NCI-H1092 (cell line): ENCODE data around the gene PPP6R1.

Source experiments
- DNase-seq: peaks from one replicate; lab custom pipeline; 2025; lab: John Stamatoyannopoulos, UW

The PPP6R1 gene

GRCh38 chr19:55259540-55260210, 858 bp upstream of the PPP6R1 start:
- DNase-seq, result no peak

DNA sequence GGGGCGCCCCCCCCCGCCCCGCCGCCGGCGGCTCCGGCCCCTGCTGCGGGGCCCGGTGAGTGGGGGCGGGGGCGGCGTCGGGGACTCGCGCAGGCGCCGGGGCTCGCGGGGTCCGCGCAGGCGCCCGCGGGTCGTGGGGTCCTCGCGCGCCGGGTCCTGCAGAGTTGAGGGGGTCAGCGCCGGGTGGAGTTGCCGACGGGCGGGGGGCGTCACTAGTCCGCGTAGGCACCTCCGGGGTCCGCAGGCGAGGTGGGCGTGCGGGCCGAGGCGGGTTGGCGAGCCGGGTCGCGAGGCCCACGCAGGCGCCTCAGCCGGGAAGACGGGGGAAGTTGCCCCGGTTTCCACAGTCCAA, 365 bp downstream of the PPP6R1 start:
- DNase-seq, result no peak

DNA sequence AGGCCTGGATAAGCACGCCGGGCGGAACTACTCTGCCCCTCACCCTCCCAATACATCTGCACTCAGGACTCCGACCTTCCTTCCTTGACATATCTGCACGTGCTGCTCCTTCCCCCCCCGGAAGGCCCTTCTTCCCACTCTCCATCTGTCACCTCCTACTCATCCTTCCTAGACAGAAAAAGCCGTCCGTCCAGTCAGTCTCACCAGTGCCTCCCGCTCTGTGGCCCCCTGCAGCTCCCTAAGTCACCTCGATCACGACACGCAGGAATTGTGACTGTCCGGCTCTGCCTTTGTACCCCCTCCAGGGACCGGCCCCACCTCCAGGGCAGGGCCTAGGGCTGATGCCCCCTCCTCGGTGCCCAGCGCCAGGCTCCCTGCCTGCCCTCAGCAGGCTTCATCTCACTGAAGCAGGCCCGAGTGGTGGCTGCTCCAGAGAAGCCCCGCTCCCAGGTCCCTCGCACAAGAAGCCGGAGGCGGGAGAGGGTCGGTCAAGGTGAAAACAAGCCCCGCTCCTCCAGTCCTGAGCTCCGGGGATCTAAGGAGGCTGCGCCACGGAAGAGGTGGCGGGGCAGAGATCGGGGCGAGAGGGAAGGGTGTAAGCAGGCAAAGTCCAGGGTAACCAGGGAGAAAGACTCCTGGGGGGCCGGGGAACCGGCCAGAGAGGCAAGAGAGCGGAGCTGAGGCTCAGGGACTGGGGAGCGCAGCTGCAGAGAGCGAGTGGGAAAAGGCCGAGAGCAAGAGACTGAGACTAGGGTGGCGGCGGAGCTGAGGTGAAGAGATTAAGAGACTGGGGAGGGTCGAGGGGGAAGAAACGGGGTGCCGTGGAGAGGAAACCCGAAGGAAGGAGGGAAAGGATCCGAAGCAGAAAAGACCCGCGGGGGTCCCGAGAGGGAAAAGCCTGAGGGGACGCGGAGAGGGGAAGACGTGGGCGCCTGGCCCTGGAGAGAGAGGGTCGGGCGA, 1.1 kb downstream of the PPP6R1 start:
- no peak for DNase-seq

DNA sequence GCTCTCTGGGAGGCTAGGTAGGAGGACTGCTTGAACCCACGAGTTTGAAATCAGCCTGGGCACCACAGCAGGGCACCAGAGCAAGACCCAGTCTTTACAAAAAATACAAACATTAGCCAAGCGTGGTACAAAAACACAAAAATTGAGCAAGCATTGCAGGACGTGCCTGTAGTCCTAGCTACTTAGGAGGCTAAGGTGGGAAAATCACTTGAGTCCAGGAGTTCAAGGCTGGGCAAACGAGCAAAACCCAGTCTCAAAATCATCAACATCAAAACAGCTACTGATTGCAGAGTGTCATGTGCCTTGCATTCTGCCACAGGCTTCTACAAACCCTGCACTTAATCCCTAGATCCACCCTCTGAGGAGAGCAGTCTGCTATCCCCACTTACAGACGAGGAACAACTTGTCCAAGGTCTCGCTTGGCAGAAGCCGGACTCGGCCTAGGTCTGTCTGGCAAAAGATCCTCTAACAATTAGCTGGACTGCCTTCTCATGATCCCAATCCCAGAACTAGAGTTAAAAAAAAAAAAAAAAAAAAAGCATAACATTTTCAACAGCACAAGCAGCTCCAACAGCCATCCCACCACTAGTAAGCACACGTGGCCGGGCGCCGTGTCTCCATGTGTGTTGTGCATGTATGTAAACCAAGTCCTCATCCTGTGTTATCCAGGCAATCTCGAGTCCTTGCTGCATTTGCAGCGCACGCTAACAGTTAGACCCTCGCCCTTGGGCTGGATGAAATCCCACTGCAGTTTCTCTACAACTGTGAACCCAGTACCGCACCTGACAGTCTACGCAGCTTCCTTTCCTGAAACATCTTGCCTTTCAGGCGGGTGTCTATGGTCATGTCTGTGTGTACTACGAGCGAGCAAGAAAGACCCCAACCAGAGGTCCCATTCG, 2.0 kb downstream of the PPP6R1 start:
- DNase-seq, result no peak

DNA sequence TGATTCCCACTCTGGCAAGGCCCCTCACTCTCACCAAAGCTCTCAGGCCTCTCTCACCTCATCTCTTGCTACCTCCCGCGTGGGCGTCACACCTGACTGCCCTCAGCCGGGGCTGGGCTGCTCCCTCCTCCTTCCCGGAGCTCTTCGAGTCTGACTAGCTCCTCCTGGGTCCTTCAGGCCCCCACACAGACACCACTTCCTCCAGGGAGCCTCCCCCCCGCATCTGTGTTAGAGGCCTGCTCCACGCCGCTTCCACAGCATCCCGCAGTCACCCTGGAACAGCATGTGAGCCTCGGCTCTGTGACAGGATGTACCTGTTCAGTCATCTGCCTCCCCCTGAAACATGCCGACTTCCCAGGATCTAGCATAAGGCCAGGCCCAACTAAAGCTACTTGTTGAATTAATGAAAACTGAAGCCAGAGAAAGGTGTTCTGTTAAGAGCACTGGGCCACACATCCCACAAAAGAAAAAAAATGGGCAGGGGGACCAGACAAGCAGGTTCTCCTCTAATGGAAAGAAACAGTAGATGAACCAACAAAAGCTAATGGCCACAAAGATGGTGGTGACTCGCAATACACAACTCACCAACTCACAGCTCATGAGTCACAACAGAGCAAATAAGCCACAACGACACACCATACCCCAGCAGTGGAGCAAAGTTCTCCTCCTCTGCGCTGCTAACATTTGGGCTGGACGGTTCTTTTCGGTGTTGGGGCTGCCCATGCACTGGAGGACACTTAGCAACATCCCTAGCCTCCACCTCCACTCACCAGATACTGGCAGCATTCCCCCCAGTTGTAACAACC, 3.0 kb downstream of the PPP6R1 start:
- no peak for DNase-seq

- DNase-seq, result no peak
Measured at GRCh38 chr19:55254625-55254977, 4.2 kb downstream of the PPP6R1 start.

DNA sequence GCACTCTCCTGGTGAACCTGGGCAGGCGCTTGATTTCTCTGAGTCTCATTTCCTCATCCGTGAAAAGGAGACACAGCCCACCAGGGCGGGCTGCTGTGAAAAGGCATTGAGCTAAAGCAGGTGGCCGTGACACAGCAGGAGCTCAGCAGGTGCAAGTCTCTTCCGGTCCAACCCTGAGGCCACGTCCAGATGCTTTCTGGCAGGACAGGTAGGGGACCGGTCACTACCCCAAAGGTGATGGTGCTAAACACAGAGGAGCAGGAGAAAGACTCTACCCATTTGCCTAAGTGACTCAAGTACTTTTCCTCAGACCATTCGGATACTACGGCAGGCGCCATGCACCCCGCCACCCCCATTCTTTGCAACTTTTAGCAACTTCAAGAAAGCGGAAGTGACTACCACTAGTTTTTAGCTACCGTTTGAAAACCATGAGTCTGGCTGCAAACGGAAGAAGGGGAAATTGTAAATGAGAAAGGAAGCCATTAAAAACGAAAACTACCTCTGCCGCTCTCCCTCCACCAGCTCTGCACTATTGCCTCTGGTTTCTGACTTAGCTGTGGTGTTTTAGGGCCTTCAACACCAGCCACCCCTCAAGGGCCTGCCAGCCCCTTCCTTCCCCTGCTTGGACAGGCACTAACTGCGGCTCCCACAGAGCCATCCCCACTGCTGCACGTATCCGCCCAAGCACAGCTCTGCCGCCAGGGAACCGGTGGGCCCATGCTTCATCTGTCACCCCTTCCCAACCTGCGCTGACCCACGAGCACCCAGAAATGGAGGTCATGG, 4.8 kb downstream of the PPP6R1 start:
- peak; percentile 17 for DNase-seq

- no peak for DNase-seq
Measured at GRCh38 chr19:55252760-55253663, 5.8 kb downstream of the PPP6R1 start.

DNA sequence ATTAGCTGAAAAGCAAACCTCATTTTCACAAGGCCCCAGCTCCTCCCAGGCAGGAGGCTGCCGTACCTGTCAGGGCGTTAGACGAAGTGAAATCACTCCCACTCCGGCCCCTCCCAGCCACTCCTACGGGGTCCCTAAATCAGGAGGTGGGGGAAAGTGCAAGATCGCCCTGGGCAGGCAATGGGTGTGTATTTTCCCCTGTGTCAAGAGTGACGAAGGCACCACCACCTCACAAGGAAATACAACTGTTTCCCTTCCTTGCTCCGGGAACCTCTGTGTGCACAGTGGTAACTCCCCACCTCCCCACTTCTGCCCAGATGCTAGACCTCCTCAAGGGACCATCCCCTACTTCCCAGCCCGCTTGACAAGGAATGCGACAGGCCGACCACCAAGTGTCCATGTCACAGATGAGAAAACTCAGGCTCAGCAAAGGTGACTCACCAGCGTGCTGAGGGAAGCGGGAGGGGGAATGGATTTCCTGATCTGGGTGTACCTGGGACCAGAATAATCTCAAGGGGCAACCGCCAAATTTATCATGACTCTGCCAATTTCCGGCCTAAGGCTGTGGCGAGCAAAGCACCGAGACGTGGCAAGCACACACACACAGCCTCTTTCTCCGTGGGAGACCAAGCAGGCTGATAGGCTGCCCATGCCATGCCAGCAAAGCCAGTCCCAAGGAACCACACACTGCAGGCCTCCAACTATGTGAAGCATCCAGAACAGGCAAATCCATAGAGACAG, 7.3 kb downstream of the PPP6R1 start:
- DNase-seq, result no peak

DNA sequence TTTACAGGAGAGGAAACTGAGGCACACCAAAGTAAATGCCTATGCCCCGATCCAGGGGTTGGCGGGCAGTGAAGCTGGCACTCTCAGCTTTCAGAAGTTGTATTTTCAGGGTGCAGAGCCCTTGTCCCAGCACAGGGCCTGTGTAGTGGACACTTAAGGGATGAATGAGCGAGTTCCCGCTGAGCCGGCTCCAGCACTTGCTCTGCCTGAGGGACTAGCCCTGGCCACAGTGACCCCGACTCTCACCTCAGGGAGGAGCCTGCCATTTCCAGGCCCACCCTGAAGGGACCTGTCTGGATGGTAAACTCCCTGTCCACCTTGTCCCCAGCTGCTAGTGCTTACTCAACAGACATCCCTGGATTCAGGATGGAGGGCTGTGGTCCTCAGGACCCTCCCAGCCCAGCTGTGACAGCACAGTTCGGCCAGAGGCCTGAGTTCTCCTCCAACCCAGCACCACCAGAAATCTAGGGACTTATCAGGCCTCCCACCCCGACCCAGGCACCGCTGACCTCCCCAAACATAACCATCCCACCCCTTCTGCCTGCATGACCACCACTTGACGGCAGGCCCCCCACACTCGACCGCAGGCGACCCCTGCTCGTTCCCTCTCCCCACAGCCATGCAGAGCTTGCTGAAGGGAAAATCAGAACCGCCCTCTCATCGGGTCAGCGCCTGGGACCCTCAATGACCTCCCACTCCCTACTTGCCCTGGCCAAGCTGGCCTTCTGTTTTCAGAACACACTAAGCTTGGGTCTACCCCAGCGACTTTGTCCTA, 8.4 kb downstream of the PPP6R1 start:
- no peak for DNase-seq

DNA sequence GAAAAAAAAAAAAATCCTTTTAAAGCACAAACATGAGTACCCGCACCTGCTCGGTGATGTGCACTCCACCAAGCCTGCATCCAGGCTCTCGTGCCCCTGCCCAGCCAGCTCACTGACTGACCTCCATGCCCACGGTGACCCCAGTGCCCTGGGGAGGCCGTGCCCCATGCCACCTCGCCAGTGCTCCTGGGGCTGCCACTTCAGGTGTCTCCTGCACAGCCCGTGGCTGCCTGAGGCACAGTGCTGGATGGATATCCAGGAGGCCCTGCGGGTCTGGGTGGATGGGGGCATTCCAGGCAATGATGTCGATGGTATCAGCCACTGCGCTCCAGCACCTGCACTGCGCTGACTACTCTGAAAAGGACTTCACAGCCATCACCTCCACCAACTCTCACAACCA, 9.0 kb downstream of the PPP6R1 start:
- DNase-seq, result no peak

DNA sequence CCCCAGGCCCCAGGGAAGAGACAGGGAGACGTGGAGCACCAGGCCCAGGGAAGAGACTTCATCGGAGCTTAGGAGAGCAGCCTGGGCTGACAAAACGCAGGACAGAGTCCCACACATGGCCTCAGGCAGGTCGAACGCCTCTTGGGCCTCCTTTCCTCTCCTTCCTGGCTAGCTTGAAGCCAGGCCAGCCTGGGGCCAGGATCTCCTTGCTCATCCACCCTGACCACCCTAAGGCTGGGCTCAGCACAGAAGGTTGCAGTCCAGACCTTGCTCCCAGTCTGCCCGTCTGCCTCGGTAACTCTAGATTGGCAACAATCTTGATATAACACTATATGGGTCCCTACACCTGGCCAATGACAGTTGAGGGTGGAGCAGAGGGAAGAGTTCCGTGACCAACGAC, 10.1 kb downstream of the PPP6R1 start:
- DNase-seq, result no peak

DNA sequence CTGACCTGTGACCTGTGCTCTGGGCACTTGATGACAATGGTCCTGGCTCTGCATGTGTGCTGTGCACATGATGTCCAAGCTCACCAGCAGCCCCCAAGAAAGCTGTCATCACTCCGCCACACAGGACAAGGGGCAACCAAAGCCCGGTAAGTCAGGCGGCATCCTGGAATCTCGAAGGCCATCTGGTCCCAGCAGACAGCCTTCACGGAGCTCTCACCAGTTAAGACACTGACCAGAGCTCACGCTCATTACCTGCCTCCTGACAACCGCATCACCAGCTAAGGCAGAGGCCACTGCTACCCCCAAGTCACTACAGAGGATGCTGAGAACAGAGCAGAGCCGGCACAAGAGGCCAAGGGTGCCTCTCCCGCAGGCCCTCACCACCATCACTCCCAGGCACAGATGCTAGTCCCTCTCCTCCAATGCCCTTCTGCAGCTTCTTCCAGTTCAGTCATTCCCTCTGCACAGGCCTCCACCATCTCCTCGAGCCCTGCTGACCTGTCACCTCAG, 10.6 kb downstream of the PPP6R1 start:
- DNase-seq, result no peak

DNA sequence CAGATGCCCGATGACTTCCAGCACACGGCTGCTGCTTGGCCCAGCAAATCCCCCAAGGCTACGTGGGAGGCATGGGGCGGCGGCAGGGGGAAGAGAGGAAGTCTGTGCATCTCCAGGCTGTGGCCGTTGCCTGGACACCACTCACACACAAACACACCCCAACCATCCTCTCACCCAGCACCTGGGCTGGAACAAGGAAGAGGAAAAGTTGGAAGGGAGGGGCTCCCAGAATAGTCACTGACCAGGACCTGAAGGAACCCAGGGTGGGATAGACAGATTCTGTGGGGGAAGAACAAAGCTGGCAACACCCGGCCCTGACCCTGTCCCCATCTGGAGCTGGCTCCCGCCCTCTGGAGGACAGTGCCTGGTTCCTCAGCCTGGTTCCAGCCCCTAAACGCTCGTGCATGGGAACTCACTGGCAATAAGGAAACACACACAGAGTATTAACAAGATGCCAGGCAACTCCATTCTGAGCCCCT, 11.2 kb downstream of the PPP6R1 start:
- DNase-seq, result no peak

DNA sequence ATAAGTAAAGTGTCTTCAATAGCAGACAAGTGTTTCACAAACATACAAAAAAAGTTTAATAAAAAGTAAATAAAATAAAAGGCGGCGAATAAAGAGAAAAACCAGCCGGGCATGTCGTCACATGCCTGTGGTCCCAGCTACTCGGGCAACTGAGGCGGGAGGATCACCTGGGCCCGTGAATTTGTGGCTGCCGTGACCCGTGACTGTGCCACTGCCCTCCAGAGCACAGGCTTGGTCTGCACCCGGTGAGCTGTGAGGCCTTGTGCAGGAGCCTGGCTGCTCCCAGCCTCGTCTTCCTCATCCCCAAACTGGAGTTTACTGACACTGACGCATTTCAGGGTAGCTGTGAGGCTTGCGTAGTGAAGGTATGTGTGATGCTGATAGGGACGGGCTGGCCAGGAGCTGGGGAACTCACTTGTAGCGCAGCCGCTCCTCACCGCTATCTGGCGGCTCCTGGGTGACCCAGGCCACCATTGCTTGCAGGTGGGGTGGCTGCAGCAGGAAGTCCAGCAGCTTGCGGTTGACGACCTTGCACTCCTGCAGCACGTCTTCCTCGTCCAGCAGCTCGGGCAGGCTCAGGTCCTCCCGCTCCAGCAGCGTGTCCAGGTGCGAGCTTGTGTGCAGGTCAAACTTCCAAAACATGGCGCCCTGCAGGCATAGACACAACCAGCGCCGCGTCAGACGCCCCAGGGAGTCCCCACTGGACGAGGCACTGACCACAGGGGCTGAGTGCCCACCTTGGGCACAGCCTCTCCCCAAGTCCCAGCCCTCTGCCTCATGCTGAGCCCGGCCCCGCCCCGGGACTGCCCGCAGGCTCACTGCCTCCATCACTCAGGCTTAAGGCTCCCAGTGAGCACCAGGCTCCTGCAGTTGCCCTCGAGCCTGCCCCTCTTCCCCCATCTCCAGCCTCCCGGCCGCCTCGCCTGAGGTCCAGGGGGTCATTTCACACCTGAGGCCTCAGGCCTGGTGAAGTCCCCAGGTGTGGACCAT, 12.1 kb downstream of the PPP6R1 start:
- no peak for DNase-seq

GRCh38 chr19:55245236-55245904, 13.4 kb downstream of the PPP6R1 start:
- DNase-seq, result no peak
